KMS-11 (cell line): Measurements from ENCODE around the gene DLD.
"Not testable (repeated sequence)": the region's sequence is repeated elsewhere in the genome, so short reads cannot be mapped to it uniquely, and the experiment has no call there.

Source experiments
- H2AFZ ChIP-seq: fragments of 200-600 bp; sonication (generic); 2 replicates; pipeline ENCODE4 v1.6.1; 2016; ENCODE audit warnings: antibody characterized with exemption, mixed run types, low read depth
- H3K27ac ChIP-seq: fragments of 200-600 bp; sonication (generic); 2 replicates; pipeline ENCODE4 v1.6.1; 2016; ENCODE audit warnings: mild to moderate bottlenecking, mixed run types
- H3K27me3 ChIP-seq: fragments of 200-600 bp; sonication (generic); 2 replicates; pipeline ENCODE4 v1.6.1; 2017; ENCODE audit warnings: mild to moderate bottlenecking, low read depth, mixed run types, moderate library complexity; ENCODE audit not compliant: insufficient read depth
- H3K36me3 ChIP-seq: fragments of 200-600 bp; sonication (generic); 2 replicates; pipeline ENCODE4 v1.6.1; 2017; ENCODE audit warnings: mild to moderate bottlenecking, mixed run types; ENCODE audit not compliant: insufficient read depth
- H3K4me1 ChIP-seq: fragments of 200-600 bp; sonication (generic); 2 replicates; pipeline ENCODE4 v1.6.1; 2016; ENCODE audit warnings: mild to moderate bottlenecking, low read depth, mixed run types; ENCODE audit not compliant: poor library complexity, severe bottlenecking
- H3K4me2 ChIP-seq: fragments of 200-600 bp; sonication (generic); 2 replicates; pipeline ENCODE4 v1.7.0; 2016; ENCODE audit warnings: mild to moderate bottlenecking, mixed run types
- H3K4me3 ChIP-seq: fragments of 200-600 bp; sonication (generic); IDR thresholded peaks from 2 replicates; pipeline ENCODE4 v1.6.1; 2017; ENCODE audit warnings: low read depth, low read length, mixed read lengths; ENCODE audit not compliant: insufficient read depth
- H3K79me2 ChIP-seq: fragments of 200-600 bp; sonication (generic); 2 replicates; pipeline ENCODE4 v1.6.1; 2016; ENCODE audit warnings: low read depth, mixed run types; ENCODE audit not compliant: insufficient read depth
- H3K9ac ChIP-seq: fragments of 200-600 bp; sonication (generic); 2 replicates; pipeline ENCODE4 v1.6.1; 2016; ENCODE audit warnings: mild to moderate bottlenecking, mixed run types
- H4K20me1 ChIP-seq: fragments of 200-600 bp; sonication (generic); 2 replicates; pipeline ENCODE4 v1.6.1; 2016; ENCODE audit warnings: mild to moderate bottlenecking, mixed run types; ENCODE audit not compliant: insufficient read depth
- TF ChIP-seq, protein P1 (sequence below): fragments of 200-600 bp; sonication (generic); conservative IDR thresholded peaks from 2 replicates; pipeline ENCODE4 v1.6.1; 2017; ENCODE audit warnings: low read depth, mild to moderate bottlenecking, antibody characterized with exemption, low read length, moderate library complexity, mixed read lengths

DLD gene

DNA sequence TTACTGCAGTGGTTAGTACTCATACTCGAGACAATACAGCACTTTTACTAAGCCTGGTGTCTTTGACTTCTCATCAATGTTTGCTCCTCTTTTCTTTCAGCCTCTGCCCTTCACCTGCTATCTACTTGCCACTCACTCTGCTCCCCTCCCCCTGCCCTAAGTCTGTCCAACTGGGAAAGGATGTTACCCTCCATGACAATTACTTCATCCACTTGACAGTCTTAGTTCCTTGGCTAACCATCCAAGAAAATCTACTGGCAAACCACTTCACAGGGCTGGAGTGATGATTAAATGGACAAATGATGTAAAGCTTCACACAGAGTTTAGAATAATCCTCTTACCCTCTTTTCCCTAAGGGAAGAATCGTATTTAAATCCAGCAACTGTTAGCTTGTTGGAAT is 8.2 kb upstream of the DLD start:
- Histone ChIP-seq H3K9ac (no peak overlapping the region), H3K4me2 (no peak overlapping the region), H3K79me2 (no peaks in the 10 kb centered on the region), H3K4me1 (peaks cover 7% of the 10 kb centered on the region), H3K27ac (no peak overlapping the region), H3K27me3 (no peaks in the 10 kb centered on the region; the same call in 1 of the 2 replicates), H3K4me3 (no peak overlapping the region), H4K20me1 (no peaks in the 10 kb centered on the region), H3K36me3 (no peaks in the 10 kb centered on the region), H2AFZ (no peak overlapping the region)
- TF ChIP-seq, protein P1, sequence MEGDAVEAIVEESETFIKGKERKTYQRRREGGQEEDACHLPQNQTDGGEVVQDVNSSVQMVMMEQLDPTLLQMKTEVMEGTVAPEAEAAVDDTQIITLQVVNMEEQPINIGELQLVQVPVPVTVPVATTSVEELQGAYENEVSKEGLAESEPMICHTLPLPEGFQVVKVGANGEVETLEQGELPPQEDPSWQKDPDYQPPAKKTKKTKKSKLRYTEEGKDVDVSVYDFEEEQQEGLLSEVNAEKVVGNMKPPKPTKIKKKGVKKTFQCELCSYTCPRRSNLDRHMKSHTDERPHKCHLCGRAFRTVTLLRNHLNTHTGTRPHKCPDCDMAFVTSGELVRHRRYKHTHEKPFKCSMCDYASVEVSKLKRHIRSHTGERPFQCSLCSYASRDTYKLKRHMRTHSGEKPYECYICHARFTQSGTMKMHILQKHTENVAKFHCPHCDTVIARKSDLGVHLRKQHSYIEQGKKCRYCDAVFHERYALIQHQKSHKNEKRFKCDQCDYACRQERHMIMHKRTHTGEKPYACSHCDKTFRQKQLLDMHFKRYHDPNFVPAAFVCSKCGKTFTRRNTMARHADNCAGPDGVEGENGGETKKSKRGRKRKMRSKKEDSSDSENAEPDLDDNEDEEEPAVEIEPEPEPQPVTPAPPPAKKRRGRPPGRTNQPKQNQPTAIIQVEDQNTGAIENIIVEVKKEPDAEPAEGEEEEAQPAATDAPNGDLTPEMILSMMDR = no peak

DNA sequence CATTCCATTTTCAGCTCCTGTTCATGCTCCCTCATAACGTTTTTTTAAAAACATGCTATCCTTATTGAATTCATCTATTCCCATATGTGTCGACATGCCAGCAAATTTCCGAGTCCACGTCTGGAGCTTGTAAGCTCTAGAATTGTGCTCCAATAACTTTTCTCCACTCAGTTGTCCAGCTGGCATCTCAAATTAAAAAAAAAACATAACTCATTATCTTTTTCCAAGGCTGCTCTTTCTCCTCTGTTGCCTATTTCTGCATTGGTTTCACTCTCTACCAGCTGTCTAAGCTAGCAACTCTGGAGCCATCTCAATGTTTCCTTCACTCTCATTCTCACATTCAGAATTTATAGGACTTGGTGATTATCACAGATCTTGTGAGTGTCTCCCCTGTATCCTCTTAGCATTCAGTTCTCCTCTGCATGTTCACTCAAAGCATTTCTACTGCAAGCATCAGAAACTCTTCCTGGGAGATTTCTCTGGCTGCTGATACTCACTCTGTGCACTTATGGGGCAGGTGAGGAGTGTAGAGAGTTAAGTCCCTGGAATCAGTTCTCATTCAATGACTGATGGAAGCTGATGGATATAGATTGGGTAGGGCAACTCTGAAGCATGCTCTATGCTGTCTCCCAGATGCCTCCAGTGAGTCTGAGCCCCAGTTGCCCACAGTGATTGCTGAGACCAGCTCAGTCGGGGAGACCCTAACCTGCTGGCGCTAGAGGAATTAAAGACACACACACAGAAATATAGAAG is 6.7 kb upstream of the DLD start:
- H3K9ac ChIP-seq = no peak overlapping the region
- H3K27me3 ChIP-seq = no peaks in the 10 kb centered on the region; the same call in 1 of the 2 replicates
- H3K36me3 ChIP-seq = no peaks in the 10 kb centered on the region
- H3K4me1 ChIP-seq = peaks cover 4% of the 10 kb centered on the region
- no peaks in the 10 kb centered on the region for H4K20me1 ChIP-seq
- no peak overlapping the region for H3K4me3 ChIP-seq
- no peaks in the 10 kb centered on the region for H3K79me2 ChIP-seq
- TF ChIP-seq, protein P1 = no peak
- no peak overlapping the region for H3K27ac ChIP-seq
- no peak overlapping the region for H3K4me2 ChIP-seq
- H2AFZ ChIP-seq = no peak overlapping the region; the same call in 1 of the 2 replicates

DNA sequence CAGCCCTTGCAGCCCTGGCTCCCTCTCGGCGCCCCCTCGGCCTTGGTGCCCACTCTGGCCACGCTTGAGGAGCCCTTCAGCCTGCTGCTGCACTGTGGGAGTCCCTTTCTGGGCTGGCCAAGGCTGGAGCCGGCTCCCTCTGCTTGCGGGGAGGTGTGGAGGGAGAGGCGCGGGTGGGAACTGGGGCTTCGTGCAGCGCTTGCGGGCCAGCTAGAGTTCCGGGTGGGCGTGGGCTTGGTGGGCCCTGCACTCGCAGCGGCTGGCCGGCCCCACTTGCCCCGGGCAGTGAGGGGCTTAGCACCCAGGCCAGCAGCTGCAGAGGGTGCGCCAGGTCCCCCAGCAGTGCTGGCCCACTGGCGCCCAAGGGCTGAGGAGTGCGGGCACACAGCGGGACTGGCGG is 3.2 kb upstream of the DLD start:
- Histone ChIP-seq H3K4me1 (peaks cover 14% of the 10 kb centered on the region), H3K79me2 (peaks cover 15% of the 10 kb centered on the region)
- not testable (repeated sequence) for H3K9ac ChIP-seq, H3K27me3 ChIP-seq, H3K36me3 ChIP-seq, H2AFZ ChIP-seq, H3K27ac ChIP-seq, H3K4me3 ChIP-seq, H3K4me2 ChIP-seq, H4K20me1 ChIP-seq

DNA sequence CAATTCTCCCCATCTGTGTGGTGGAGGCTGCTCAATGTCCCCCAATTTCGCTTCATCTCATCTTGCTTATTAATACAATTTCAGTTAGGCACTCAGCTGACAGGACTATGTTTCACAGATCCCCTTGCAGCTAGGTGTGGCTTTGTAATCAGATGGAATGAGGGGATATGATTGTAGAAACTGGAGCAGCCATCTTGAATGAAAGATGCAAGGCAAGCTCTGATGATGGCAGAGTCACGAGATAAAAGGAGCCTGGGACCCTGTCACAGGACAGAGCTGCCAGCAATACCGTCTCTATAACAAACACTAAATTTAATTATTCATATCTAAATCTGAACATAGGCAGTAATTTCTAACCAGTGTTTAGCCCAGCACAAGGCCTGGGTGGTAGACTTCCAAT is 991 bp upstream of the DLD start:
- TF ChIP-seq, protein P1 = no peak
- H3K4me2 ChIP-seq = peak overlapping the region; percentile 81
- H3K4me1 ChIP-seq = peaks cover 33% of the 10 kb centered on the region
- no peaks in the 10 kb centered on the region; the same call in 1 of the 2 replicates for H3K36me3 ChIP-seq
- no peak overlapping the region for H3K27ac ChIP-seq
- H3K4me3 ChIP-seq = no peak overlapping the region
- peaks cover 37% of the 10 kb centered on the region for H3K79me2 ChIP-seq
- peak overlapping the region; percentile 95 for H2AFZ ChIP-seq
- no peaks in the 10 kb centered on the region; the same call in 1 of the 2 replicates for H3K27me3 ChIP-seq
- H3K9ac ChIP-seq = peak overlapping the region; percentile 94; the same call in 1 of the 2 replicates
- no peaks in the 10 kb centered on the region for H4K20me1 ChIP-seq

DNA sequence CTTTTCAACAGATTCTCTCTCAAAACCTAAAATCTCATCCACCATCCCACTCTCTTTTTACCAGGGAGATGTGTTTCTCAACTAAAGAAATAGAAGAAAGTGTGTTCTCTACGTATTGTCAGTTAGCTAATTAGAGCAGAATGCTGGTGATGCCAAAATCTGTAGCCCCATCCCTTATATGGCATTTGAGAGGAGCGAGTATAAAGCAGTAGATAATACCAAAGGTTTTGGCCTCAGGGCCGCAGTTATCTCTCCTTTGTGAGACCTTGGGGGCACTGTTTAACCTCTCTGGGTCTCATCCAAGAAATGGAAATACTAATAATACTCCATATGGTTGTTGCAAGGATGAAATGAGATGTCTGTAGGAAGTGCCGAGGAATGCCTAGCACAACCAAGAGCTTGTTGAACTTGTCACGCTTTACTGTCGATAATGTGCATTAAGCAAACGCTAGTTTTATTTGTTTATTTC is 456 bp upstream of the DLD start:
- Histone ChIP-seq H3K27ac (peak overlapping the region; percentile 95), H3K4me1 (peaks cover 33% of the 10 kb centered on the region)

More for the DNA sequence above, 456 bp upstream of the DLD start:
- TF ChIP-seq, protein P1 = no peak
- Histone ChIP-seq H3K27me3 (no peaks in the 10 kb centered on the region; the same call in 1 of the 2 replicates), H3K36me3 (peaks cover 4% of the 10 kb centered on the region; the same call in 1 of the 2 replicates), H3K79me2 (peaks cover 42% of the 10 kb centered on the region), H3K9ac (peak overlapping the region; percentile 94), H2AFZ (peak overlapping the region; percentile 95), H4K20me1 (no peaks in the 10 kb centered on the region), H3K4me3 (no peak overlapping the region), H3K4me2 (peak overlapping the region; percentile 81)
